Sigmoid colon (tissue), 4 donors: Measurements from ENCODE around the gene USP40.

ENCODE experiments used
- EP300 ChIP-seq, 4 donors: sonication (generic); formaldehyde crosslinking; IDR thresholded peaks; one replicate each; pipeline ENCODE4 v1.6.1; 2017; ENCODE audit warnings: antibody characterized with exemption in 4 of 4
- POLR2A ChIP-seq, 2 donors: fragments of 450-650 bp; IDR thresholded peaks; one replicate each; pipeline ENCODE4 v1.6.1; 2016; ENCODE audit warnings: antibody characterized with exemption in 2 of 2, mild to moderate bottlenecking in 2 of 2, moderate library complexity in 2 of 2
- TF ChIP-seq, protein P1 (sequence below), 4 experiments: fragments of 450-650 bp in 3 of 4; fragments of 200-600 bp in 1 of 4; IDR thresholded peaks; one replicate each; pipeline ENCODE4 v1.5.1; 2016 to 2019; ENCODE audit warnings: antibody characterized with exemption in 4 of 4, mild to moderate bottlenecking in 3 of 4, moderate library complexity in 2 of 4

DNA sequence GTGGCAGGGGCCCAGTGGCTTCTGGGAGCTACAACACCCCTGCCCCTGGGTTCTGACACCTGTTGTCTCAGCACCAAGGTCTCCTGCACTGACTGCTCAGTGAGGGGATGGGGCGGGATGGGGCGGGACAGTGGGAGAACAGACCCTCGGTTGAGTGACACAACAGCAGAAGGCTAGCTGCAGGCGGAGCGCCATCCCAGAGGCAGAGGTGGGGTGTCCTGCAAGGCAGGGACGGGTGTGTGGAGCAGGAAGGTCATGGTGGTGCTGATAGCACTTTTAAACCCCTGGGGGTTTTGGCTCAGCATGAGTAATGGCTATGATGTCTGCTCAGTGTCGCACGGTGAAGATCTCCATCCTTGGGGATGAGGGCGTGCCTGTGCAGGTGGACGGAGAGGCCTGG is 107.2 kb downstream of the USP40 start:
- TF ChIP-seq, protein P1, sequence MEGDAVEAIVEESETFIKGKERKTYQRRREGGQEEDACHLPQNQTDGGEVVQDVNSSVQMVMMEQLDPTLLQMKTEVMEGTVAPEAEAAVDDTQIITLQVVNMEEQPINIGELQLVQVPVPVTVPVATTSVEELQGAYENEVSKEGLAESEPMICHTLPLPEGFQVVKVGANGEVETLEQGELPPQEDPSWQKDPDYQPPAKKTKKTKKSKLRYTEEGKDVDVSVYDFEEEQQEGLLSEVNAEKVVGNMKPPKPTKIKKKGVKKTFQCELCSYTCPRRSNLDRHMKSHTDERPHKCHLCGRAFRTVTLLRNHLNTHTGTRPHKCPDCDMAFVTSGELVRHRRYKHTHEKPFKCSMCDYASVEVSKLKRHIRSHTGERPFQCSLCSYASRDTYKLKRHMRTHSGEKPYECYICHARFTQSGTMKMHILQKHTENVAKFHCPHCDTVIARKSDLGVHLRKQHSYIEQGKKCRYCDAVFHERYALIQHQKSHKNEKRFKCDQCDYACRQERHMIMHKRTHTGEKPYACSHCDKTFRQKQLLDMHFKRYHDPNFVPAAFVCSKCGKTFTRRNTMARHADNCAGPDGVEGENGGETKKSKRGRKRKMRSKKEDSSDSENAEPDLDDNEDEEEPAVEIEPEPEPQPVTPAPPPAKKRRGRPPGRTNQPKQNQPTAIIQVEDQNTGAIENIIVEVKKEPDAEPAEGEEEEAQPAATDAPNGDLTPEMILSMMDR (IDR thresholded peaks at IDR 0.05) = no peak
- TF ChIP-seq POLR2A (IDR thresholded peaks at IDR 0.05) (no peak), EP300 (IDR thresholded peaks at IDR 0.05) (no peak)
